Parathyroid adenoma (tissue), 2 donors: ENCODE data around the gene DTD1.

Experiments used
- H2AFZ ChIP-seq: fragments of 300-600 bp; sonication (generic); one replicate; pipeline ENCODE4 v1.7.0; 2017; ENCODE audit warnings: antibody characterized with exemption, mild to moderate bottlenecking
- H3K27ac ChIP-seq: fragments of 300-600 bp; sonication (generic); one replicate; pipeline ENCODE4 v1.7.0; 2017
- H3K27me3 ChIP-seq: fragments of 300-600 bp; sonication (generic); one replicate; pipeline ENCODE4 v1.7.0; 2017; ENCODE audit warnings: low read length; ENCODE audit not compliant: control insufficient read depth, insufficient read depth
- H3K36me3 ChIP-seq: fragments of 300-600 bp; sonication (generic); one replicate; pipeline ENCODE4 v1.7.0; 2017; ENCODE audit warnings: low read length; ENCODE audit not compliant: control insufficient read depth, insufficient read depth
- H3K4me1 ChIP-seq: fragments of 300-600 bp; sonication (generic); one replicate; pipeline ENCODE4 v1.7.0; 2017; ENCODE audit warnings: control low read depth
- H3K4me2 ChIP-seq: fragments of 300-600 bp; sonication (generic); one replicate; pipeline ENCODE4 v1.7.0; 2017; ENCODE audit warnings: low read length
- H3K4me3 ChIP-seq: fragments of 300-600 bp; sonication (generic); one replicate; pipeline ENCODE4 v1.7.0; 2017; ENCODE audit warnings: low read depth, low read length
- H3K79me2 ChIP-seq: fragments of 300-600 bp; sonication (generic); one replicate; pipeline ENCODE4 v1.7.0; 2017; ENCODE audit warnings: control low read depth
- H3K9ac ChIP-seq: fragments of 300-600 bp; sonication (generic); one replicate; pipeline ENCODE4 v1.7.0; 2017; ENCODE audit warnings: mild to moderate bottlenecking
- H3K9me3 ChIP-seq: fragments of 300-600 bp; sonication (generic); one replicate; pipeline ENCODE4 v1.7.0; 2017; ENCODE audit warnings: low read length; ENCODE audit not compliant: control insufficient read depth
- TF ChIP-seq, protein P1 (sequence below): fragments of 300-600 bp; sonication (generic); IDR thresholded peaks from one replicate; pipeline ENCODE4 v1.7.0; 2017; ENCODE audit warnings: antibody characterized with exemption, mild to moderate bottlenecking
- donor health status: primary hyperparathyroidism.

DTD1 gene

GRCh38 chr20:18740726-18741125 lies 152.9 kb downstream of the DTD1 start:
- Histone ChIP-seq H3K36me3 (no peaks in the 10 kb centered on the region), H3K4me2 (no peak overlapping the region), H3K9me3 (no peaks in the 10 kb centered on the region), H2AFZ (no peak overlapping the region), H3K4me3 (no peak overlapping the region), H3K79me2 (peaks cover 5% of the 10 kb centered on the region), H3K4me1 (no peaks in the 10 kb centered on the region), H3K9ac (no peak overlapping the region), H3K27ac (no peak overlapping the region), H3K27me3 (no peaks in the 10 kb centered on the region)
- TF ChIP-seq, protein P1, sequence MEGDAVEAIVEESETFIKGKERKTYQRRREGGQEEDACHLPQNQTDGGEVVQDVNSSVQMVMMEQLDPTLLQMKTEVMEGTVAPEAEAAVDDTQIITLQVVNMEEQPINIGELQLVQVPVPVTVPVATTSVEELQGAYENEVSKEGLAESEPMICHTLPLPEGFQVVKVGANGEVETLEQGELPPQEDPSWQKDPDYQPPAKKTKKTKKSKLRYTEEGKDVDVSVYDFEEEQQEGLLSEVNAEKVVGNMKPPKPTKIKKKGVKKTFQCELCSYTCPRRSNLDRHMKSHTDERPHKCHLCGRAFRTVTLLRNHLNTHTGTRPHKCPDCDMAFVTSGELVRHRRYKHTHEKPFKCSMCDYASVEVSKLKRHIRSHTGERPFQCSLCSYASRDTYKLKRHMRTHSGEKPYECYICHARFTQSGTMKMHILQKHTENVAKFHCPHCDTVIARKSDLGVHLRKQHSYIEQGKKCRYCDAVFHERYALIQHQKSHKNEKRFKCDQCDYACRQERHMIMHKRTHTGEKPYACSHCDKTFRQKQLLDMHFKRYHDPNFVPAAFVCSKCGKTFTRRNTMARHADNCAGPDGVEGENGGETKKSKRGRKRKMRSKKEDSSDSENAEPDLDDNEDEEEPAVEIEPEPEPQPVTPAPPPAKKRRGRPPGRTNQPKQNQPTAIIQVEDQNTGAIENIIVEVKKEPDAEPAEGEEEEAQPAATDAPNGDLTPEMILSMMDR, result no peak

DNA sequence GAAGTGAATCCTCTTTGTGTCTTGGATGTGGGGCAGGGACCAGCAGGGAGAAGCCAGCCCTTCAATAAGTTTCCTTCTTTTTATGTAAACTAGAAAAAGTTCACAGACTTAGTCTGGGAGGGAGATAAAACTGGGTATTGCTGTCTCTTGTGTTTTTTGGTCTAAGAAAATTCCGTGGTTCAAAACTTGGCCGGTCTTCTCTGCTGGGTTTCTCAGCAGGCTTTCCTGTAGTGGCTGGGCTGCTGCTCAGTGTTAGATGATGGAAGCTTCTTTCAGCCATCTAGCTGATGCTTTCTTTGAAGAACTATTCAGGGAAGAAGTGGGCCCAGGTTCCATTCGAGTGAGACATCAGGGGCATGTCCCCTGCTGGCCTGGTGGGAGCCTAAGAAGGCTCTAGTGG lies 155.0 kb downstream of the DTD1 start:
- no peak overlapping the region for H2AFZ ChIP-seq
- no peak overlapping the region for H3K9ac ChIP-seq
- no peaks in the 10 kb centered on the region for H3K36me3 ChIP-seq
- no peaks in the 10 kb centered on the region for H3K4me1 ChIP-seq
- no peaks in the 10 kb centered on the region for H3K9me3 ChIP-seq
- H3K27me3 ChIP-seq, result no peaks in the 10 kb centered on the region
- TF ChIP-seq, protein P1, result no peak
- no peak overlapping the region for H3K4me2 ChIP-seq
- no peak overlapping the region for H3K27ac ChIP-seq
- peaks cover 5% of the 10 kb centered on the region for H3K79me2 ChIP-seq
- no peak overlapping the region for H3K4me3 ChIP-seq

GRCh38 chr20:18743665-18744440 lies 156.0 kb downstream of the DTD1 start:
- no peaks in the 10 kb centered on the region for H3K4me1 ChIP-seq
- H3K79me2 ChIP-seq, result peaks cover 5% of the 10 kb centered on the region
- TF ChIP-seq, protein P1, result no peak
- no peak overlapping the region for H3K27ac ChIP-seq
- no peak overlapping the region for H3K9ac ChIP-seq
- H3K9me3 ChIP-seq, result no peaks in the 10 kb centered on the region
- H3K27me3 ChIP-seq, result no peaks in the 10 kb centered on the region
- no peak overlapping the region for H2AFZ ChIP-seq
- H3K4me2 ChIP-seq, result no peak overlapping the region
- H3K36me3 ChIP-seq, result no peaks in the 10 kb centered on the region
- no peak overlapping the region for H3K4me3 ChIP-seq

DNA sequence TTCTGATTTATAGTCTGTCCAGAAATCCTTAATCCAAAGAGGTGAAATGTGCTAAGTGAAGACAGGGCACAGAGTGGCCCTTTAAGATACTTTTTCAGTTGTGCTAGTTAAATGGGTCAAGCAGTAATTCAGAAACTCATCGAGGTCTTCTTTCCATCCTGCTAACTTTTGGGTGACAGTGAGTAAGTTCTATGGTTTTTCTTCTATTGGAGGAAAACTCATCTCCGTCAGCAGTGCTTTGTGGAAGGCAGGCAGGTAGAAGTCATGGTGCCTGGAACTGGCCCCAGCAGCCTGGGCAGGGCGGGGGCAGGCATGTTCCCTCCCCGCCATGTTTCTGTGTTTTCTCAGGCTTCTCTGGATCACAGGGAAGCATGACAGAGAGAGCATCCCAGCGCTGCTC lies 159.2 kb downstream of the DTD1 start:
- TF ChIP-seq, protein P1, result no peak

DNA sequence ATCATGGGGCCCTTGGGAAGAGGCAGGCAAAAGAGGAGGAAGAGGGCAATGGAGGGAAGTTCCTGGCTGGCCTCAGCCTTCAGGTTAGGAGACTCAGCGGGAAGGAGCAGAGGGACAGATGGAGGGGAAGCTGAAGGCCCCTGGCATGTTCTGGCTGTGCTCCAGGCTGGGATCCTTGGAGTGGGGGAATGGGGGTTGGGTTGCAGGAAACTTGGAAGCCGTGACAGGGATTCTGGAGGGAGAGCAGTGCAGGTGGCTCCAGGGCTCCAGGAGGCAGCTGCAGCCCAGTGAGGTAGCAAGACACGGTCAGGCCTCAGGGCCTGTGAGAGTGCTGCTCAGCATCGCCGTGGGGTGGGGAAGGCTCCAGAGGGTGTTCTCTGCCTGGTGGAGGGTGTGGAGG lies 161.1 kb downstream of the DTD1 start:
- no peak overlapping the region for H3K27ac ChIP-seq
- no peaks in the 10 kb centered on the region for H3K36me3 ChIP-seq
- H3K4me3 ChIP-seq, result no peak overlapping the region
- no peaks in the 10 kb centered on the region for H3K9me3 ChIP-seq
- H3K79me2 ChIP-seq, result peaks cover 6% of the 10 kb centered on the region
- H3K27me3 ChIP-seq, result no peaks in the 10 kb centered on the region
- H3K4me1 ChIP-seq, result no peaks in the 10 kb centered on the region
- no peak overlapping the region for H2AFZ ChIP-seq
- no peak overlapping the region for H3K9ac ChIP-seq
- no peak overlapping the region for H3K4me2 ChIP-seq
- TF ChIP-seq, protein P1, result no peak

More for the DNA sequence above, 159.2 kb downstream of the DTD1 start:
- Histone ChIP-seq H3K79me2 (peaks cover 3% of the 10 kb centered on the region), H3K4me2 (no peak overlapping the region), H3K27ac (no peak overlapping the region), H3K36me3 (no peaks in the 10 kb centered on the region), H3K9me3 (no peaks in the 10 kb centered on the region), H3K4me1 (no peaks in the 10 kb centered on the region), H3K9ac (no peak overlapping the region), H2AFZ (no peak overlapping the region), H3K27me3 (no peaks in the 10 kb centered on the region), H3K4me3 (no peak overlapping the region)
